GM21526 (cell line): ENCODE measurements around the gene SNED1.
"Not testable (repeated sequence)": the region's sequence is repeated elsewhere in the genome, so short reads cannot be mapped to it uniquely, and the experiment has no call there.

ENCODE experiments used
- ATAC-seq: cut with Tn5 transposase; IDR thresholded peaks from one replicate; pipeline ENCODE4 v1.9.1; 2021; ENCODE audit warnings: moderate library complexity; ENCODE audit not compliant: unreplicated experiment, low FRiP score

SNED1 gene

GRCh38 chr2:240972201-240972600 lies 26.2 kb upstream of the SNED1 start:
- no peak for ATAC-seq

- ATAC-seq: no peak
Measured at GRCh38 chr2:240972636-240973521, 25.5 kb upstream of the SNED1 start.

- no peak for ATAC-seq
Measured at GRCh38 chr2:240974771-240975572, 23.4 kb upstream of the SNED1 start.

- ATAC-seq: not testable (repeated sequence)
Measured at GRCh38 chr2:240975903-240976302, 22.5 kb upstream of the SNED1 start.

DNA sequence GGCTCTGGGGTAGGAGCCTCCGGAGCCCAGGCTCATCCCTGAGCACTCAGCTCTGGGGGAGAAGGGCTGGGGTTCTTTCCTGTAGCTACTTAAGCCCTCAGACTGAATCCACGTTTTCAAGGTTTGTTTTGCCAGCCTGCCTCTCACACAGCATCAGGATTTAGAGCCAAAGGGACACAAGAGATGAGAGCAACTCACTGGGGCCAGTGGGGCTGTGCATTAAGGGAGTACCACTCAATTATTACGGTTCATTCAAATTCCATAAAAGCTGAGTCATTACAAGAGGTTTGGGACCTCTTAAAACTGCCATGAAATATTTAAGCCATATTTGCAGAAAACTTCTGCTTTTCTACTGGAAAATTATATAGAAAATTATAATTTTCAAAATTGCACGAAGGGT lies 17.1 kb upstream of the SNED1 start:
- ATAC-seq: no peak

GRCh38 chr2:240981871-240982800 lies 16.3 kb upstream of the SNED1 start:
- ATAC-seq: no peak

DNA sequence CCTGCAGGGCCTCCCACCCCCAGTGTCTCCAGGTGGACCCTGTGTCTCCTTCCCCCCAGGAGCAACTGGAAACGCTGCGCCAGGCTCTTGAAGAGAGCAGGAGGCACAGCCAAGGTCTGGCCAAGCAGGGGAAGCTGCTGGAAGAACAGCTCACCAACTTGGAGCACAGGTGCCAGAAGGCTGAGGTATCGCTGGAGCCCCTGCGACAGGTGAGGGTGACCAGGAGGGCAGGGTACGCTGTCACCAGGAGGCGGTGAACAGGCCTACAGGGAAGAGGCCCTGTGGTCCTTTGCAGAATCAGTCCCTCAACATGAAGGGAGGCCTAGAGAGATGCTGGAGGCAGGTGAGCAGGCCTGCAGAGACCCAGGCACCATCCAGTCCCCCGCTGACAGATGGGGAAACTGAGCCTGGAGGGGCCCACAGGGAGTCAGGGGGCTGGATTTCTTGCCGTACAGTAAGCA lies 15.6 kb upstream of the SNED1 start:
- ATAC-seq: no peak

- no peak for ATAC-seq
Measured at GRCh38 chr2:240983361-240983995, 14.9 kb upstream of the SNED1 start.

GRCh38 chr2:240983996-240984498 lies 14.4 kb upstream of the SNED1 start:
- no peak for ATAC-seq

GRCh38 chr2:240985881-240986786 lies 12.3 kb upstream of the SNED1 start:
- no peak for ATAC-seq

DNA sequence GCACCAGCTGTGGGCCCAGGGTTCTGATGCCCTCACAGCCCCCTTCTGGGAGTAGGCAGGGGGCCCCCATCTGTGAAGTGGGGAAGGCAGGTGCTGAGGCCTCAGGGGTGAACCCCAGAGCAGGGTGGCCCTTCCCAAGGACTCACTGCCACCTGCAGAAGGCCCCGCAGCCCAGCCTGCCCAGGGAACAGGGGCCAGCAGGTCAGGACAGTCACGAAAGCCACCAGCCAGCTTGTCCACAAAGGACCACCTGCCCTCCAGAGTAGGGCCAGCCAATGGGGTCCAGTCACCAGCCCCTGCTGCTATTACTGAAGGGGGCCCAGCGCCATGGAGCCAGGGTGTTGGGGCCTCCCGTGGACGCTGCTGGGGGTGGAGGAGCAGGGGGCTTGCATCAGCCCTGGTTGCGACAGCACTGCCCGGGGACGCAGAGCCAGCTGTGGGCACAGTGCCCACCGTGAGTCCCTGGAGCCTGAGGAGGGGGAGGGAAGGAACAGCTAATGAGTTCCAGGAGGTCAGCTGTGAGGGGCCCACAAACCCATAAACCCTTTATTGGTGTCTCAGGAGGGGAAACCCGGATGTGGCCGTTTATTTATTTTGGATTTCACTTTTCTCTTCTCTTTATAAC lies 11.5 kb upstream of the SNED1 start:
- ATAC-seq: no peak

GRCh38 chr2:240987588-240987987 lies 10.8 kb upstream of the SNED1 start:
- no peak for ATAC-seq

GRCh38 chr2:240988146-240988545 lies 10.3 kb upstream of the SNED1 start:
- no peak for ATAC-seq

DNA sequence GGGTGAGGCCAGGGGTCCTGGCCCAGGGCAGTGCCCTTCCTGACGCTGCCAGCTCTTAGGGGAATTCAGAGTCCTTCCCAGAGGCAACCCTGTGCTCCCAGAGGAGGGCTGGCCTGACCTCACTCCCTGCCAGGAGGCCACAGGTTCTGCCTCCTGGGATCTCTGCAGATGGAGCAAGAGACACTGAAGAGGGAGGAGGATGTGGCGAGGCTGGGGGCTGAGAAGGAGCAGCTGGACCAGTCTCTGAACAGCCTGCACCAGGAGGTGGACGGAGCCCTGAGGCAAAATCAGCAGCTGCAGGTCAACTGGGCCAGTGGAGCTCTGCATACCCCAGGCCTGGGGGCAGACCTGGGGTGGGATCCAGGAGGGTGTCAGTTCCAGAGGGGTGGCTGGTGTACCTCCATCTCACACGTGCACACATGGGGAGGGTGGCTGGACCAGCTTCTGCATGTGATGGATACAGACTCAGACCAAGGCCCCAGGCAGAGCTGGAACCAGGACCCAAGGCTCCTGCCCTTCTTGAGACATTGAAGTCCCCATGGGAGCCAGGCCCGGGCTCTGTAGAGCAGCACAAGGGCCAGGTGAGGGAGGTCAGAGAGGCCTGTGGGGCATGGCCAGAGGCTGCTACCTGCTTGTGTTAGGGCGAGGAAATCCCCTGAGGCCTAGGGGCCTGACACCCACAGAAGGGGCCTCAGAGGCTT lies 9.7 kb upstream of the SNED1 start:
- no peak for ATAC-seq

GRCh38 chr2:240989451-240990265 lies 8.8 kb upstream of the SNED1 start:
- no peak for ATAC-seq

GRCh38 chr2:240990266-240990529 lies 8.2 kb upstream of the SNED1 start:
- no peak for ATAC-seq

DNA sequence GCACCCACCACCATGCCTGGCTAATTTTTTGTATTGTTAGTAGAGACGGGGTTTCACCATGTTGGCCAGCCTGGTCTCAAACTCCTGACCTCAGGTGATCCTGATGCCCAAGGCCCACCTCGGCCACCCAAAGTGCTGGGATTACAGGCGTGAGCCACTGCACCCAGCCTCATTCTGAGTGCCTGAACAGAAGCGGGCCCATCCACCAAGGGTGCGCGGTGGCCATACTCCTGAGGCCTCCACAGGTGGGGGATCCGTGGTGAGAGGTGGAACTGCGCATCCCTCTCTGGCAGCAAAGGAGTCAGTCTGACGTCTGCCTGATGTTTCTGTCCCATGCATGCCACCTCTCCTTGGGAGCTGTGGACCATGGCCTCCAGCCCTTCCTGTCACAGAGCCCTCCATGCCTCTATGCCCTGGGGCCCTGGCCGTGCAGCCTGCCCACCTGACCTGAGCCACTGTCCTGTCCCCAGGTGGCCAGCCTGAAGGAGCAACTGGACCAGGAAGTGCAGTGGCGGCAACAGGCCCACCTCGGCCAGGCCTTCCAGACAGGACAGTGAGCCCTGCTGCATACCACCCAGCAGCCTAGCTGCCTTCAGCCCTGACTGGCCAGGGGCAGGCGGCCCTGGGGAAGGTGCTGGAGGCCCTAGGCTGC lies 7.6 kb upstream of the SNED1 start:
- no peak for ATAC-seq
